ENCODE measurements around the gene PARD3B. TPM values are rescaled to one million over a fixed set of nuclear protein-coding genes. Genes with fewer than 3 reads are reported as not detected.

PARD3B gene
- total RNA-seq, 2 donors from 2014 or later, result 15.0 to 17.8 TPM

DNA sequence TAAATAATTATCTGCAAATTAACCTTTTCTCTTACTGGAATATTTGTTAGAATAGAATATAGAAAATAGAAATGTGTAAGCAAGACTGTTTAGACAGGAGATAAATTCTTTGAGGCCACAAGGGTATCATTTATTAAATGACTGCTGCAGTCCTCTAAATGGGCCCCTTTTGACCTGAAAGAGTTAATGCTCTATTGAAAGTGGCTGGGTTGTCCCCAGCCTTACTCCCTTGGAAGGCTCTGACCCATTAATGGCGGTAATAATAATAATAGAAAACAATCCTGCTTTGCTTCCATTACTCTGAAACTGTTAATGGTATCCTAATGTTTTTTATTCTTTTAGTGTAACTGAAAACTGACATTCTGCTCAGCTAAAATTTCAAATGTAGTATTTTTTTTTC lies 739.1 kb downstream of the PARD3B start:
- intact Hi-C loops (cut with DNase I), result no loop called here
- Histone ChIP-seq H3K27me3 (no peaks in the 10 kb centered on the region), H3K4me3 (no peak overlapping the region), H3K9me3 (no peaks in the 10 kb centered on the region), H3K27ac (no peak overlapping the region), H3K4me1 (no peaks in the 10 kb centered on the region), H3K36me3 (replicated peaks in 1 of 2; ENCODE audit: insufficient read depth in 1 of 2, low read depth in 2 of 2) (no peaks in the 10 kb centered on the region)
- WGBS, 2 donors, result 93% methylated on average over 1 of the region's 1 CpG
- ATAC-seq (no peak), DNase-seq (no peak)
- no peak for TF ChIP-seq POLR2A (IDR thresholded peaks at IDR 0.05)
- TF ChIP-seq, protein P1, sequence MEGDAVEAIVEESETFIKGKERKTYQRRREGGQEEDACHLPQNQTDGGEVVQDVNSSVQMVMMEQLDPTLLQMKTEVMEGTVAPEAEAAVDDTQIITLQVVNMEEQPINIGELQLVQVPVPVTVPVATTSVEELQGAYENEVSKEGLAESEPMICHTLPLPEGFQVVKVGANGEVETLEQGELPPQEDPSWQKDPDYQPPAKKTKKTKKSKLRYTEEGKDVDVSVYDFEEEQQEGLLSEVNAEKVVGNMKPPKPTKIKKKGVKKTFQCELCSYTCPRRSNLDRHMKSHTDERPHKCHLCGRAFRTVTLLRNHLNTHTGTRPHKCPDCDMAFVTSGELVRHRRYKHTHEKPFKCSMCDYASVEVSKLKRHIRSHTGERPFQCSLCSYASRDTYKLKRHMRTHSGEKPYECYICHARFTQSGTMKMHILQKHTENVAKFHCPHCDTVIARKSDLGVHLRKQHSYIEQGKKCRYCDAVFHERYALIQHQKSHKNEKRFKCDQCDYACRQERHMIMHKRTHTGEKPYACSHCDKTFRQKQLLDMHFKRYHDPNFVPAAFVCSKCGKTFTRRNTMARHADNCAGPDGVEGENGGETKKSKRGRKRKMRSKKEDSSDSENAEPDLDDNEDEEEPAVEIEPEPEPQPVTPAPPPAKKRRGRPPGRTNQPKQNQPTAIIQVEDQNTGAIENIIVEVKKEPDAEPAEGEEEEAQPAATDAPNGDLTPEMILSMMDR (IDR thresholded peaks at IDR 0.05), result no peak

DNA sequence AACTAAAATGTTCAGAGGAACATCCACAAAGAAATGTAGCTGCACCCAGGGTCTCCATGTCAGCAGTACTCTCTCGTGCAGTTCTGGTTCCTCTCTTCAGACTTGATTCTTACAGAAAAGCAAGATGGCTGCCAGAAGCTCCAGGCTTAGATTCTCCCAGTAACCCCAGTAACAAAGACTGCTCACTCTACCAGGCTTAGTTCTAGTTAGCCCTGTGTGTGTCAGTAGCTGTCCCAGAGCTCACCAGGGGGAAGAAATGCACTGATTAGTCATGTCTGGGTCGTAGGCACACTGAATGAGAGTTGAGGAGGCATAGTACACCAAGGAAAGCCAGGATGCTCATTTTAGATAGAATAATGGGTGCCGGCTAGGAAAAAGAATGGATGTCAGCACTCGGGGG lies 742.0 kb downstream of the PARD3B start:
- DNase-seq (no peak), ATAC-seq (no peak)
- H3K9me3 ChIP-seq, result no peaks in the 10 kb centered on the region
- H3K4me1 ChIP-seq, result no peaks in the 10 kb centered on the region
- no peak overlapping the region for H3K4me3 ChIP-seq
- no peaks in the 10 kb centered on the region for H3K36me3 ChIP-seq (replicated peaks in 1 of 2; ENCODE audit: insufficient read depth in 1 of 2, low read depth in 2 of 2)
- no peak for TF ChIP-seq POLR2A (IDR thresholded peaks at IDR 0.05)
- TF ChIP-seq, protein P1 (IDR thresholded peaks at IDR 0.05), result no peak
- H3K27ac ChIP-seq, result no peak overlapping the region
- 85 to 93% methylated on average over 4 of the region's 4 CpGs for WGBS, 2 donors
- H3K27me3 ChIP-seq, result no peaks in the 10 kb centered on the region
- intact Hi-C loops (cut with DNase I), result no loop called here

DNA sequence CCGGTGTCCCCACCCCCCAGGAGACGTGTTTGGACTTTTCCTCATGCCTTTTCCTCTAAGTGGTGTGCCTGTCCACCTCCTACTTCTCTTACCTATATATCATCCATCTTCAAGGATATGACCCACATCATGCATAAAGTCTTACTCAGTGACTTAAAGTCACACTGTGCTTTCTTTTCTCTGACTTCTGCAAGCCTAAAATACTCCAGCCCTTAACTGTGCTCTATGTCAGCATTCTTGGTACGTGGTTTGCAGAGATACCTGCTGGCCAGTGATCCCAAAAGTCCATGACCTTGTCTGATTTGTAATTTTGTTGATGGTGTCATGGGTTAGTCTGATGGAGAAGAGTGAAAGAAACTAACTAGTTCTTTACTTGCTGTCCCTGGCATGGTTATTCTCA lies 743.4 kb downstream of the PARD3B start:
- ATAC-seq, result no peak
- Histone ChIP-seq H3K4me3 (no peak overlapping the region), H3K36me3 (replicated peaks in 1 of 2; ENCODE audit: insufficient read depth in 1 of 2, low read depth in 2 of 2) (no peaks in the 10 kb centered on the region), H3K4me1 (no peaks in the 10 kb centered on the region), H3K27me3 (no peaks in the 10 kb centered on the region), H3K27ac (no peak overlapping the region), H3K9me3 (no peaks in the 10 kb centered on the region)
- intact Hi-C loops (cut with DNase I), result no loop called here
- no peak for DNase-seq
- TF ChIP-seq, protein P1 (IDR thresholded peaks at IDR 0.05), result no peak
- no peak for TF ChIP-seq POLR2A (IDR thresholded peaks at IDR 0.05)
- 86 to 97% methylated on average over 3 of the region's 3 CpGs for WGBS, 2 donors

DNA sequence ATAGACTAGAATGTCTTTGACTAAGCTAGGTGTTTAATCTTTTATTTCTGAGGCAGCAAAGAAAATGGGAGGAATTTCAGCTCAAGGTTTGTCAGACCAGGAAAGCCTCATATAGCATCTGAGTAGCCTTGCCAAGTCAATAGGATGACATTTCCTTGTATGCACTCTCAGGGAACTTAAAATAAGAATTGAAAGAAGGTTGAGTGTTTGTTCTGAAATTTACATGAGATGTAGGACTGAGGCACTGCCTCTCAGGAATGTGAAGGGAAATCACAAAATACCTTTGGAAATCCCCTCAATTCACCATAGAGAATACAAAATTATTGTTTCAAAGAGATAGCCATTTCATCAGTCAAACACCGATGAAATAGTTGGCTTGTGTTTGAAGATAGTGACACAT lies 745.0 kb downstream of the PARD3B start:
- ATAC-seq, result no peak
- no peaks in the 10 kb centered on the region for H3K27me3 ChIP-seq

More for the DNA sequence above, 745.0 kb downstream of the PARD3B start:
- WGBS, 2 donors, result 65 to 74% methylated on average over 1 of the region's 1 CpG
- DNase-seq, result no peak
- intact Hi-C loops (cut with DNase I), result no loop called here
- no peak overlapping the region for H3K4me3 ChIP-seq
- no peak overlapping the region for H3K27ac ChIP-seq
- no peaks in the 10 kb centered on the region for H3K9me3 ChIP-seq
- no peaks in the 10 kb centered on the region for H3K36me3 ChIP-seq (replicated peaks in 1 of 2; ENCODE audit: insufficient read depth in 1 of 2, low read depth in 2 of 2)
- TF ChIP-seq POLR2A (IDR thresholded peaks at IDR 0.05), result no peak
- TF ChIP-seq, protein P1 (IDR thresholded peaks at IDR 0.05), result no peak
- H3K4me1 ChIP-seq, result no peaks in the 10 kb centered on the region
